NOMO-1 treated with dmso at 0.1 percent for 144 hours (cell line): Measurements from ENCODE around the gene GATM.
"Not testable (repeated sequence)": the region's sequence is repeated elsewhere in the genome, so short reads cannot be mapped to it uniquely, and the experiment has no call there.

ENCODE experiments used
- DNase-seq: peaks from one replicate; lab custom pipeline; 2025; ENCODE audit not compliant: unreplicated experiment; lab: John Stamatoyannopoulos, UW

GATM gene

DNA sequence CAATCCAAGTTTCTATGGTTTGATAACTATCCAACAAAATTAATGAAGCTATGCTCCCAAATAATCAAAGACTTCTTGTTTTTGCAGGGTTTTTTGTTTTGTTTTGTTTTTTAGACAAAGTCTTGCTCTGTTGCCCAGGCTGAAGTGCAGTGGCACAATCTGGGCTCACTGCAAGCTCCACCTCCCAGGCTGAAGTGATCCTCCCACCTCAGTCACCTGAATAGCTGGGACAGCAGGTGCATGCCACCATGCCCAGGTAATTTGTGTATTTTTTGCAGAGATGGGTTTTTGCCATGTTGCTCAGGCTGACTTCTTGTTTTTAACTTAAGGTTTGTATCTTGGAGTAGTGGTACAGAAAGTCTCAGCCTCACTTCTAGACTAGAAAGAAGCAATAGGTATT lies 11.0 kb upstream of the GATM start:
- DNase-seq, result no peak

DNA sequence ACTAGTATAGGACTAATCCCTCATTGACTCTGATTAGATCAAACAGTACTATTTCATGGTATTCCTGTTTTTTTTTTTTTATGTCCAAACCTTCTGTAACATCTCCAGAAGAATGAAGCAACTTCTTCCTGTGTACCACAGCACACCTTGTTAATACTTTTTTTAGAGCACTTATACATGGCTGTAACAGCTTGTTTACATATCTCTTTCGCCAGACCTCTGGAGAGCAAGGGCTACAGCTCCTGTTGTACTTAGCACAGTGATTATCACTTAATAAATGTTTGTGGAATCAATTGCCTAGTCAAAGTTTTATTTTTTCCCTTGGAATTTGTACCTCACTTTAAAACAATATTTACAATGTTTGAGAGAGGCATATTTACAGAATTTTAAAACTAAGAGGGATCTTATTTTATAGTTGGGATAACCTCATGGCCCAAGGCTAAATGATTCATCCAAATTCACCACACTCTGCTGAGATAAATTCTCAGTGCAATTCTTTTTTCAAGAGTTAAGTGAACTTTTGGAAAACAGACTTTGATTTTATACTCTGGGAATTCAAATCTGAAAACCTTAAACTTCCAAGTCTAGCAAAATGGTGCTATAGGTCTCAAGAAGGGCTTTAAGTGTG lies 9.2 kb upstream of the GATM start:
- DNase-seq, result no peak

DNA sequence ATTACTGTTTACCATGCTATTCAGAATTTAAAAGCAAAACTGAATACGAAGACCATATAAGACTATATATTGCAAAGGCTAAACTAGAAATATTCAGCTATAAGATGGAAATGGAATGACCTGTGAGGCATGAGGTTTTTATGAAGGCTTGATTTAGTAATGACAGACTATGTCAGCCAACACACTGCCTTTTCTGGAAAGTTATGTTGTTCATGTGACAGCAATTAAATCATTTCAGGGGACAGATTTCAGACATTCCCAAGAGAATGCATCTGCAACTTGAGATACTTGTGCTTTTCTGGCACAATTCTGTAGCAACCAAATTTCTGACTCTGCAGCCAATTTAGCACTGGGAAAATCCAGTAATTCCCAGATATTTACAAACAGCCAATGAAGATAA lies 8.6 kb upstream of the GATM start:
- no peak for DNase-seq

DNA sequence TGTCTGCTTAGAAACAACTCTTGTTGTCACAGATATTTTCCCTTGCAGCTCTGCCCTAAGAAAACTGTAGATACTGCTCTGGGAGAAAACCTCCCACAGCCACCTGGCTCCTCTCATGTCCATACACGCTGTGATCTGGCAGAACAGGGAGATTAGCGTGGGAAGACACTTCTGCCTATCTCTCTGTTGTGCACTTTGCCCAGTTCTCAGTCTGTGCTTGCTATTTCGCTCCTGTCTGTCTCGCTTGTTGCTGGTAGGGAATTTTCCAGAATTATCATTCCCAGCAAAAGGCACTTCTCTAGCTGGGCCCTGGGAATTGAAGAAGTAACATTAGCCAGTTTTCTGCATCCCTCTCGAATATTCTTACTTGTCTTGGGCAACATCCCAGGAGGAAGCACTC lies 8.1 kb upstream of the GATM start:
- DNase-seq, result no peak

DNA sequence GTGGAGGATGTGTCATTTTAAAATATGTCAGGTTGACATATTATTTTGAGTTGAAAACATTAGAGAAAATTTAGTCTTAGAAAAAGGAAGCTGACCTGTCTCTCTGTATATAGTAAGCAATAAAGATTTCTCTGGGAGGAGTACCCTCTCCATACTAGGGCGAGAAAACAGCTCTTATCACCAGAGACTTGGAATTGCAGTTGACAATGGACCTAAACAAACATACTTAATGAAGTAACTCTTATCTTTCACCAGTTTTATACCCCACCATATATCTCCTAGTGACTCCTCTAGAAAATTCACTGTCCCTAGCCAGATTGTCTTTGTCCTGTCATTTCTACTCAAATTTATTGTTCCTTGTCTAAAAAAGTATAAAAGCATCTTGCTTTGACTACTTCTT lies 7.2 kb upstream of the GATM start:
- no peak for DNase-seq

DNA sequence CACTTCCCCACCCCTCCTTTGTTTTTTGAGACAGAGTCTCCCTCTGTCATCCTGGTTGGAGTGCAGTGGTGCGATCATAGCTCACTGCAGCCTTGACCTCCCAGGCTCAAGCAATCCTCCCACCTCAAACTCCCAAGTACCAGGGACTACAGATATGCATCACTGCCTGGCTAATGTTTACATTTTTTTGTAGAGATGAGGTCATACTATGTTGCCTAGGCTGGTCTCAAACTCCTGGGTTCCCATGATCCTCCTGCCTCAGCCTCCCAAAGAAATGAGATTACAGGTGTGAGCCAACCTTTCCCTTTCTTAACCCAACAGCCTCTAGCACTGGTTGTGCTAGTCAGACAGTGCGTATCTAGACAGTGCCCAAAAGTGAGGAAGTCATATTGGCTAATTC lies 6.4 kb upstream of the GATM start:
- DNase-seq, result no peak

DNA sequence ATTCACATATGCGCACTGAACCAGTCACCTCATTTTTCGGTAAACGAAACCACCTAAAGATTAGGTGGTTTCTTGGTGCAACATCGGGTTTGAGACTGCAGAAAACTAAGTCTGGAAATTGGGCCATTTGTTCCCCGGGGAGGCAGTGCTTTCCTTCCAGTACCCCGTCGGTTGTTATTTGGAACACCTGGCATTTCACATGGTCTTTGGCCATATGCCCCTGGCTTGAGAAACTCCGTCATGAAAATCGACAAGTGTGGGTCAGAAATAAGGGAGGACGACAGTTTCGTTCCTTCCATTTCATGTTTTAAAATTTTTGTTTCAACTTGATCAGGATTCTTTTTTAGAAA lies 544 bp upstream of the GATM start:
- no peak for DNase-seq

DNA sequence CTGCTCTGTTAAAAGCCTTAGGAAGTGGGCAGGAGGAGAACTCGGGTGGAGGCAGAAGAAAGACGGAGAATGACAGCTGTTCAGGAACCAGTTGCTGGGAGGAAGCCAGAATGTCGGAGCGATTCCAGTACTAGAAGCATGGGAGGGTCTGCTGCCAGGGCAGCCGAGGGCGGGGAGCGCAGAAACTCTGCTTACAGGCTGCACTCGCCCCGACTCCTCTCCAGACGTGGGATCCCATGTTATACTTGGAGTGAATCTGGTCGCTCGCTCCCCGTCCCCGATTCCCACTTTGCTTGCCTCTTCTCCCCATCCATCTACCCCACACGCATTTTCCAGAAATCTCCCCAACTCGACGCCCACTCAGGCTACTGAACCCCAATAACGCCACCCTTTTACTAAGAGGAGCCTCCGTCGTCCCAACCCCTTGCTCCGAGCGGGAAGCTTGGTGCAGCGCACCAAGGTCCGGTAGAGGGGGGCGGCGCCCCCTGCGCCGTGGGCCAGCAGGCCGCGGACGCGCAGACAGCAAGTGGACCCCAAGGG lies 665 bp downstream of the GATM start:
- DNase-seq, result no peak

DNA sequence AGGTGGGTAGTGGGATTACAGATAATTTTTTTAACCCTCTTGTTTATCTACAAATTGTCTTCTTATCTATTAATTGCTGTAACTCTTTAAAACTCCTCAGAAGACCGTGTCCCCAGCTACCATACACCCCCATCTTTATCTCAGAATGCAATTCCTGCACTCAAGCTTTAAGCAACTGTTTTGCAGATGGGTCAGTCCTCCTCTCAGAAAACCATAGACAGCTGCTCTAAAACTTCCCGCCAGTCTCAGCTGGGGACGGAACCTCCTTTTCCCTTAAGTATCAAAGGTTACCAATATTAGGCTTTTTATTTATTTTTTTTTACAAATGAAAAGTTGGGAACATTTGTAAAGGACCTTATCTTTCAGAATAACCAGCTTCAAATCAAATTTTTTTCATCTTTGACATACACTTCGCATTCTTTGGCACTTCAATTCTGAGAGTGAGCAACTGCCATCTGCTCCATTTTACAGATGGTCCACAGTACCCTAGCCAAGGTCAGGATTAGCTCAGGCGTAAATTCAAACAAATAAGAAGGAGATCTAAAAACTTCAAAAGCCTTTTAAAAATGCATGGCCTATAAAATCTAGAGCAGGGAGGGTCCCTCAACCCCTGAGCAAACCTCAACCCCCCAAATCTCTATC lies 1.3 kb downstream of the GATM start:
- no peak for DNase-seq

DNA sequence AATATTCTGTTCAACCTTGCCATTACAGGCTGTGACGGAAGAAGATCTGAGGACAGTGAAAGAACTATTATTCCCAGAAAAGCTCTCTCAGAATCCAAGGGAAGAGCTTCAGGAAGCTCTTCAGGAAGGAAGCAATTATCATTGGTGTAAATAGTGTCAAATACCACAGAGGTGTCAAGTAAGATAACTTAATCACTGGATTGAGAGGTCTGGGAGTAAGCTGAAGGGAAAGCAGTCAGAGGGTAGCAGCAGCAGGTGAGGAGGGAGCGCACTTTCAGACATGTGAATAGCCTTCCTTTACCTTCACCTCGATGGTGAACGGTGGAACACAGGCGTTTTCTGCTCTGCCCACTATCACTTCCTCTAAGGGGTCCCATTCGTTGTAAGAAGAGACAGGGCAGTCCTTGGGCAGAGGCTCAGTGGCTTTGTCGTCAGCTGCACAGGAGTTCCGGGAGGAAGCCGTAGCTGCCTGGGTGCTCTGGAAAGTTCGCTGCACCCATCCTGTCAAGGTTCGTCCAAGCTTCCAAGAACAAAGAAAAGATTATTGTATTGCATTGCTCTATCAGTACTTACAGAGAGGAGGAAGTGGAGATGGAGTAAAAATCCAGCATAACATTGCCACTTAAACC lies 1.9 kb downstream of the GATM start:
- no peak for DNase-seq

DNA sequence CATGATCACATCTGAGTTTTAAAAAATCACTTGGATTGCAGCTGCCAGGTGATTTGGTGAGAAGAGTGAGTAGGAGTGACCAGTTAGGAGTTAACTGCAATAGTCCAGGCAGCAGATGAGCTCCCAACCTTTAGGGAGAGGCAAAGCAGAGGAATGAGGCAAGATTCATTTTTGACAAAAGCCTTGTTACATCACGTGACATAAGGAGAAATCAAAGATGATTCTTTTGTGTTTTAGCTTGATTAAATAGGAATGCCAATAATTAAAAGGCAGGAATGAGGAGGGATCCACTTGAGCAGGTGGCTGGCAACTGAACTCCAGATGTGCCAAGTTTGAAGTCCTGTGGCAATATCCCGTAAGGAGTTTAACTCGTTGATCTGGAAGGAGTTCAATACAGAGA lies 2.5 kb downstream of the GATM start:
- DNase-seq, result no peak

DNA sequence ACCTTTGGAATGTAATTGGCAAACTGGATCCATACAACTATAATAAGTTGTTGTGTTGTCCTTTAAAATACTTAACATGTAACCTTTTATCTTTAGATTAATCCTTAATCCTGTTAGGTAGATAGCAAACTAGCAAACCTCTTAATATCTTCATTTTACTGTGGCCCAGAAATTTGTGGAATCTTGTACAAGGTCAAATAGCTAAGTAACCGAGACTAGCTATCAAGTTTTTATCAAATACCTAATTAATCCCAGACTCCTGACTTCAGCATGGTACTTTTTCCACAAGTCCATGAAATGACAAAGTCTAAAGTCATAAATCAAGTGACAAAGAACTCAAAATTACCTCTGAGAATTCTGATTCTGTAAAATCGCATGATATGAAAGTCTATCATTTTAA lies 4.4 kb downstream of the GATM start:
- no peak for DNase-seq

DNA sequence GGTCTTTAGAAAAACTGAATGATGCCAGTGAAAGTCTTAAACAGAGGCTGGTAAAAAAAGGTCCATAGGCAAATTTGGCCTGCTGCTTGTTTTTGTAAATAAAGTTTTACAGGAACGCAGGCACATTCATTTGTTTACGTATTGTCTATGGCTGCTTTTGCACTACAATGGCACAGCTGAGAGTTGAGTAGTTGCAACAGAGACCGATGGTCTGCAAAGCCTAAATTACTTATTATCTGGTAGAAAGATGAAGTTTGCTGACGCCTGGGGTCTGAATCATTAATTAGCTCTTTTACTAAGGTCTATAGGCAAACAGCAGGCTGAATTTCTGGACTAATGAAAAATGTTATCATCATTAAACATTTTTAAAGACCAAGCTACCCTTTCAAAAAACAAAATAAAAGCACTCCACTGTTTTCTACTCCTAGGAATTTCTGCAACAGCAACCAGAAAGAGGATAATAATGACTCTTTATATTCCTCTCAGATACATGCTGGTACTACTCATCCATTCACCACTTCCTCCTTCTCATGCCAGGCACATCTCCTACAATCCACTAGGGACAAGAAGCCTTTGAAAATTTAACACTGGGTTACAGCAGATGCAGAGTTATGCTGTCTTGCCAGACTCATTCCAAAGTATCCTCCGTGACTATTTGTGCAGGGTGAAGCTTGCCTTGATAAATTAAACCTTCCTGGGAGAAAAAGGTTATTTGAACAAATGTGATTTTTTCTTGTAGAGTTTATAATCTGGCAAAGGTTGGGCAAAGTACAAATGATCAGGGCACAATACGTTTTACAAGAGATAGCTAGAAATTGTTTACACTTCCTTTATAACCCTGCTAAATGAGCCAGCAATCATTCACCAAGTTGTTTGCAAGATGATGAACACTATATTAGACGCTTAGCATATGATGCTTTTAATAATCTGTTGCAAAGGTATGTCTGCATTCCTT lies 6.0 kb downstream of the GATM start:
- DNase-seq, result no peak

DNA sequence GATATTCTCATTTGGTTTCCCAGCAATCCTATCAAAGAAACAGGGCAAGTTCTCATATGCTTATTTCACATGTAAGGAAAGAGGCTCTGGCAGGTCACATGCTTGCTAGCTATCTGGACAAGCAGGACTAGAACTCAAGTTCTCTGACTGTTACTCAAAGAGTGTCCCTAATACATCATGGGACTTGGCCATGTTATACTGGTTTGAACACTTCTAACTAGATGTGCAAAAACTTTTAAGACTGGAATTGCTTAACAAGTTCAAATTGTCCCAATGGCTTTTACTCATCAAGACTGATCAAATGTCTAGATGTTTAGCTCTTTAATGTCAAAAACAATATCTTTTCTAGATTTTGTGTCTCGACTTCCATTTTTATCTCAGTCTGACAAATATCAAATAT lies 6.8 kb downstream of the GATM start:
- DNase-seq, result no peak

DNA sequence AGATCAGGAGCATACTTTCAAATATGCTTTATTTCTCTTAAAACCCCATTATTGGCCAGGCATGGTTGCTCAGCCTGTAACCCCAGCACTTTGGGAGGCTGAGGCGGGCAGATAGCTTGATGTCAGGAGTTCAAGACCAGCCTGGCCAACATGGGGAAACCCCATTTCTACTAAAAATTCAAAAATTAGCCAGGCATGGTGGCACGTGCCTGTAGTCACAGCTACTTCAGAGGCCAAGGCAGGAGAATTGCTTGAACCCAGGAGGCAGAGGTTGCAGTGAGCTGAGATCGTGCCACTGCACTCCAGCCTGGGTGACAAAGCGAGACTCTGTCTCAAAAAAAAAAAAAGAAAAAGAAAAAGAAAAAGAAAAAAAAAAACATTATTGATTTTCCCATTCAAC lies 8.3 kb downstream of the GATM start:
- DNase-seq, result not testable (repeated sequence)

DNA sequence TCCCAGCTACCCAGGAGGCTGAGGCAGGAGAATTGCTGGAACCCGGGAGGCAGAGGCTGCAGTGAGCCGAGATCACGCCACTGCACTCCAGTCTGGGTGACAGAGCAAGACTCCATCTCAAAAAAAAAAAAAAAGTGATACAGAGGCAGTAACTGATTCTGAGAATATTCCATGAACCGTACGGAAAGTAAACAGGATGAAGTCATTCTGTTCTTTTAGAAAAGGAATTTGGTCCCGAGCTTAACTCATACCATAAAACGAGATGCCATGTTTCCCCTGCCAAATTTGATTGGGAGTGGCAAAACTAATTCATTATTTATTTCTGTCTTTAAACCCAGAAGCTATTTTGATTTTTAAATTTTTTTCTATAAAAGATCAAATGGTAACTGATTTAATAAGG lies 11.1 kb downstream of the GATM start:
- DNase-seq, result not testable (repeated sequence)

DNA sequence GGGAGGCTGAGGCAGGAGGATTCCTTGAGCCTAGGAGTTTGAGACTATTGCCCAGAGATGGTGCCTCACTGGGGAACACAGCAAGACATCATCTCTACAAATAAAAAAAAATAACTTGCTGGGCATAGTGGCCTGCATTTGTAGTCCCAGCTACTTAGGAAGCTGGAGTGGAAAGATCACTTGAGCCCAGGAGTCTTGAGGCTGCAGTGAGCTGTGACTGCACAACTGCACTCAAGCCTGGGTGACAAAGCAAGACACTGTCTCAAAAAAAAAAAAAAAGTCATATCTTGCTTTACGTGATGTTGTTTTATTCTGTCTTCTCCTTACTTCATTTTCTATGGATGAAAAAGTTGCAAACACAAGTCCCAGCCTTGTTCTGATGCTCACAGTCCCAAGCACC lies 14.1 kb downstream of the GATM start:
- DNase-seq, result no peak

DNA sequence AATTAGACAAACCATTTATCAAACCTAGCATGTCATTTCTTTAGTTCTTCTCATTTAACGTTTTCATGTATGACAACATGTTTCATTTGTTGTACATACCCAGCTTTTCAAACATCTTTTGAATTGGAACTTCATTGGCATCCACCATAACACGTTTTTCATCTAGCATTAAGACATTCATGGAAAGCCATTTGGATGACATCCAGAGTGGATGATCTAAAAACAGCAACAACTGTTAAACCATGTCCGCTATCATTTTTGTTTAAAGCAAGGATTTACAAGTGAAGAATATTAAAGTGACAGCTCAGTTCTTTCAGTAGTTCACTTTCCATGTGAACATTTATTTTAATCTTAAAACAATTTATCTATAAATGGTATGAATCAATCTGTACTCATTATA lies 14.5 kb downstream of the GATM start:
- no peak for DNase-seq

DNA sequence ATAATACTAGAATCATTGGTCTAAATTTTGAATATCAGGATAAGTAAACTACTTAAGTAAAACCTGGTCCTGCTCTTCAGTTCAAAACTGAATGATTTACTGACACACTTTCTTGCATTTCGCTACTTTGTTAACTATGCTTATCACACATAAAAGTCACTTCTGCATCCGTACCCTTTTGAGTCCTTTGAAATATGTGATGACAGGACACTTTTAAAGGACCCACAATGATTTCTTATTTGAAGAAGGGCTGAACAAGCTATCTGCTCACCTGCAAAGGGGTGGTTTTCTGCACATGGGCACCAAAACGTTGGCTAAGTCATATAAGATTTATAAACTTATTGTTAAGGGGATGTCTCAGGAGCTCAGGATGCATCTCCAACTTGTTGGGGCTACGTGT lies 15.0 kb downstream of the GATM start:
- no peak for DNase-seq

DNA sequence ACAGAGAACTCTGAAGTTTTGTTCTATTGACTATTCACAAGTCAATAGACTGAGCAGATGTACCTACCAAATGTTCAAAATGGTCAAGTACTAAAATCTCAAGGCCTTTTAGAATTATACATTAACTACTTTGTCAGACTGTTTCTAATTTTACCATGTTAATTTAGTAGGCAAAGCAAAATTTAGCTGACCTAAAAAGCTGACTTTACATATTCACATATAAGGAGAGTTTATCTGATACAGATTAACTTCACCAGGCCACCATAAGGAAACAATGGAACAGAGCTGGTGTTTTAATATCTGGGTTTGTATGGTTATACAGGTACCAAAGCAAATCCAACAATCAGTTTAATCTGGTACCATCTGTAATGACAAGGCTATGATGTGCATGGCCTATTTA lies 15.9 kb downstream of the GATM start:
- no peak for DNase-seq

DNA sequence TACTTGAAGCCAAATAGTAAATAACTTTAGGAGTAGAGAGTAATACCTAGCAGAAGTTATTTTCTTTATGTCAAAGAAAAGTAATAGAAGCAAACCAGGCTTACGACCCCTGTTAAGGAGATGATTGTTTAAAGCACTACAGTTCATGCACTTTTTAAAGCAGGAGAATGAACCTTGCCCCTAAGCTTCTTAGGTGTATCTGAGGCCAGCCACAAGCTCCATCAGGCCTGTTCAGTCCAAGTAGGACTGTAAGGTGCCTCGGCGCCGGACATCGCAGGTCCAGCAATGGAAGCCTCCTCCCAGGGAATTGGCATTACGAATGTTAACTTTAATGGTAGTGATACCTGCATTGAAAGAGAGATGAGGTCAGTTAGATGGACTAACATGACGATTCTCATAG lies 16.5 kb downstream of the GATM start:
- DNase-seq, result no peak

DNA sequence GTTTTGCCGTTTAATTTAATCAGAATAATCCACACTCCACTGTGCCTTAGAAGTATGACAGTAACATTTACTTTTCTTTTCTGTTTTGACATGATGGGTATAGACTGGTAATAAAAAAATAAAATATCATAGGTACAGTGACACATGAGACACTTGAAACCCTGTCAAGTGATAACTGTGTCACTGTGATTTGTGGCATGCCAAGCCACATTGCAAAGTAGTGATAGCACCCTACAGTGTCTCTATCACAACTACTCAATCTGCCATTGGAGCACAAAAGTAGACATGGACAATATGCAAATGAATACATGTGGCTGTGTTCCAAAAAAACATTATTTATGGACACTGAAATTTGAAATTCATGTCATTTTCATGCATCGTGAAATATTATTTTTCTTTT lies 22.5 kb downstream of the GATM start:
- DNase-seq, result no peak
